GM19395 (cell line): ENCODE data around the gene PRLH.

Experiments
- ATAC-seq: cut with Tn5 transposase; IDR thresholded peaks from one replicate; pipeline ENCODE4 v1.9.1; 2021; ENCODE audit warnings: mild to moderate bottlenecking, moderate library complexity; ENCODE audit not compliant: unreplicated experiment

The PRLH gene

DNA sequence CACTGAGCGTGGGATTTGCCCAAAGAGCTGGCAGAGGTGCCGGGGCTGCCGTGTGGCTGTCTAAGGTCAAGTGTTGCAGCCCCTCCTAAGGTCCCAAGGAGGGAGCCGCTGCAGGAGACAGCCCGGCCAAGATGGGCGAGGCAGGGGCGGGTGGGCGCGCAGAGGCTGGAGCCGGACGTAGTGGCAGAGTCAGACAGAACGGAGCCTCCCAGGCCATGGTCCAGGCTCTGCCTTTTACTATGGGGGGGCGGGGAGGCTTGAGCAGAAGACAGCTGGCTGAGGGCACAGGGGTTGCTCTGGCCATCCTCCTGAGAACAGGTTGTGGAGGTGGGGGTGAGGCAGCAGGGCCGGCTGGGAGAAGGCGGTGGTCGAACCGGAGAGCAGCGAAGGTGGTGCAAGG, 27.5 kb upstream of the PRLH start:
- no peak for ATAC-seq

DNA sequence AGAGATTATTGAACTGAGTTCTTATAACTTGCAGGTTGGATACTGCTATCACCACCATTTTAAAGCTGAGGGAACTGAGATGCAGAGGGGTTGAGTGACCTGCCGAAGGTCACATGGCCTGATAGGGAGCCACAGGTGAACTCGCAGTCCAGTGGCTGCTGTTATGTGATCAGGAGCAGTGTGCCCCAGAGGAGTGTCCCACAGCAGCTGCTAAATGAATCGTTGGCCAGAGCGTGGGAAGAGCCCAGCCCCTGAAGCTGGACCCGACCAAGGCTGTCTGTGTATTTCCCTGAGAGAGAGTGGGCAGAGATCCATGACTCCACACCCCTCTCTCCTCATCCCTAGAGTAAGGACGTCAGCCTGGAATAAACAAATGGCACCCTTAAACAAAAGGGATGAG, 26.7 kb upstream of the PRLH start:
- ATAC-seq: no peak

DNA sequence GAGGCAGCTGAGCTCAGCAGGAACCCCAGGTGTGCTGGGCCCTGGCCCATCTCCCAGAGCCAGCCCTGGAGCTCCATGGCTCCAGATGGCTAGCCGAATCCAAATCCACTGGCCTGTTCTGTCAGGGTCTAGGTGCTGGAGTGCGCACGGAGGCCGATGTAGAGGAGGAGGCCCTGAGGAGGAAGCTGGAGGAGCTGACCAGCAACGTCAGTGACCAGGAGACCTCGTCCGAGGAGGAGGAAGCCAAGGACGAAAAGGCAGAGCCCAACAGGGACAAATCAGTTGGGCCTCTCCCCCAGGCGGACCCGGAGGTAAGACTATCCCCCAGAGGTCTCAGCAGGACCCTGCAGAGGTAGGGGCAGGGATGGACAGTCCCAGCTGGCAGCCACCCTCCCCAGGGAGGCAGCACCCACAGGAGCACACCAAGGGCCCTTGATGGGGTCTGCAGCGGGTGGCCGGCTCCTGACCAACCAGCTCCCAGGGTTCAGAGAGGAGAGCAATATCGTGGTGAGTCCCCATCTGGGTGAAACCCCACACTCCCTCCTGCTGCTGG, 26.1 kb upstream of the PRLH start:
- no peak for ATAC-seq

DNA sequence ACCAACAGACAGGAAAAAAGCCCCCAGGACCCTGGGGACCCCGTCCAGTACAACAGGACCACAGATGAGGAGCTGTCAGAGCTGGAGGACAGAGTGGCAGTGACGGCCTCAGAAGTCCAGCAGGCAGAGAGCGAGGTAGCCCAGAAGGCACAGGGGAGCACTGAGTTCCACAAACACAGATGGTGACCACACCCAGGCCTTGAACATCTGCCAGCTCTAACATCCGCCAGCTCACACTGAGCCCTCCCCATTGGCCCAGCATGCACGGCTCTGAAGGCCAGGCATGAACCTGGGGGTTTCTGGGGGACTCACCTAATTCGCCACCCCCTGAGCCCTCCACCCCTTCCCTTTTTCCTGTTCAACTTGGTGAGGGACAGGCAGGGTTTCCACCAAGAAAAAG, 25.6 kb upstream of the PRLH start:
- no peak for ATAC-seq

DNA sequence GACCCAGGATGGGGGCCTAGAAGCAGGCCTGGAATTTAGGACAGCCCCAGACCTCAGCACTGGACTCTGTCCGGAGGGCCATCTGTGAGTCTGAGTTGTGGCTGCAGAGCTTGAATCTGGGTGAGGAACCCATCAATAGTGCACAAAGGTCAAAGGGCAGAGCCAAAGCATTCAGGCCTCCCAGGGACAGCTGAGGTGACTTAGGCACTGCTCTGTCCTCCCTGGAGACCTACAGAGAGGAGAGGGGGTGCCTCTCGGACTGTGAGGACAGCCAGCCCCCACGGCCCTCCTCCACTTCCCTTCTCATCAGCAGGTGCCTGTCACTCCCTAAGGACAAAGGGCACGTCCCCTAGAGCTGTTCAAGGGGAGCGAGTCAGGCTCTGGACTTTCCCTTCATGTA, 25.1 kb upstream of the PRLH start:
- ATAC-seq: no peak

DNA sequence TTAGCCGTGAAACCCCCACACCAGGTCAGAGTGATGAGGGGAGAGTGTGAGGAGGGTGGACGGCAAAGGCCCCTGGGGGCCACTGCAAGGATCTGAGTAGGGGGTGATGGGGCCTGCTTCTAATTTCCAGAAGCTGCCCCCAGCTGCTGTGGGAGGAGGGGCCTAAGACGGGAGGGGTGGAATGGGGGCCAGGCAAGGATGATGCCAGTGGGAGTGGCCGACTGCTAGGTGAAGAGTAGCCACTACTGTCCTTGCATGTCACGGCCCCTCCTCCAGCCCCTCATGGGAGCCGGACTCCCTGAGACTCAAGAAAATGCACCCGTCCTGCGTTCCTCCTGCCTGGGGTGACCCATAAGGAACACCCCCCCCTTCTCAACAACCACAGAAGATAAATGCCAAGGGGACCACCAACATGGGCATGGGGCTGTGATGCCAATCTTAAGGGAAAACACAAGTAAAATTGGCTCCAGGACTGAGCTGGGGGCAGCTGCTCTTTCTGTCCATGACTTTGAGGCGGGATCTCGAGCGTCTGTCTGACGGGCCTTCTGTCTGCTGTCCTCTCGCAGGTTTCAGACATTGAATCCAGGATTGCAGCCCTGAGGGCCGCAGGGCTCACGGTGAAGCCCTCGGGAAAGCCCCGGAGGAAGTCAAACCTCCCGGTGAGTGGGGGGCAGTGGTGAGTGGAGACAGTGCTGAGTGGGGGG, 24.2 kb upstream of the PRLH start:
- no peak for ATAC-seq

DNA sequence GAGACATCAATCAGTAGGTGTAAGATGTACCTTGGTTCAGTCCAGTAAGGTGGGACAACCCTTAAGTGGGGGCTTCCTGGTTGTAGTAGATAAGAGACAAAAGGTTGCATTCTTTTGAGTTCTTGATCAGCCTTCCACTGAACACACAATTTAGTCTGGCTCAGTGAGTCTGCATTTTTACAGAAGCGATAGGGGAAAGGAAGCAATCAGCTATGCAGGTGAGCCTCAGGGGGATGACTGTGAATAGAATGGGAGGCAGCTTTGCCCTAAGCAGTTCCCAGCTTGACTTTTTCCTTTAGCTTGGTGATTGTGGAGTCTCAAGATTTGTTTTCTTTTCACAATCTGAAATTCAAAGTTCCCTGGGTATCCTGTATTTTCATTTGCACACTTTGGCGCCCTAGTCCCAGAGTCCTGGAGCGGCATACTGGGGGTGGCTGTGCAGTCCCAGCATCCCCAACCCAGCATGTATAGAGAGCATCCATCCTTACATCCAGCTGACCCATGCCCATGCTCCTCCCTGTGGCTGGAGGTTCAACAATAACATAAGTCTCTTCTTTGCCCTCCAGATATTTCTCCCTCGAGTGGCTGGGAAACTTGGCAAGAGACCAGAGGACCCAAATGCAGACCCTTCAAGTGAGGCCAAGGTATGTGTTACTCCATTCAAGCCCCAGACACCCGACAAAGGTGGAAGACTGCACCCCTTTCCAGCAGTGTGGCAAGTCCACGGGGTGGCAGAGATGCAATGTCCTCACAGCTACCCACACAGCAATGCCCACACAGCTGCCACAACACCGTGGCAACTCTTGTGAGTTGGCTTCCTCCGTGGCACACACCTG, 20.1 kb upstream of the PRLH start:
- no peak for ATAC-seq

DNA sequence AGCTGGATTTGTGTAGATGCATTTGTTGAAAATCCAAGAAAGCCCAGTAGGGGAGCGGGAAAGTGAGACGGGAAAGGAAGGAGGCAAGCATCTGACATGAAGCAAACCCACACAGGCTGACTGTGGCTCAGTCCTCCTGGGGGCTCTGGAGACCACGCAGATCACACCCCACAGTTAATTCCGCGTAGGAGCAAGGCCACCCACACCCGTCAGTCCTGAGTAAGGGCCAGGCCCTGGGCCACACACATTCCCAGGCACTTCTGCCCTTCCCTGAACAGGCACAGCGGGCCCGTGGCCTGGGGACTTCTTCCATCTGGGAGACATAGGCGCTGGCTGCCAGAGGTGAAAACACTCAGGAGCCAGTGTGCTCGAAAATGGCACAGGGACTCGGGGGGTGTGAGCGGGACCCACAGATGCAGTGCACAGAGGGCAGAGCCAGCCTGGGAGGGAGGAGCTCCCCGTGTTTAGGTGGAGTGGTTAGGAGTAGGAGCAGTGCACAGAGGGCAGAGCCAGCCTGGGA, 19.4 kb upstream of the PRLH start:
- no peak for ATAC-seq

DNA sequence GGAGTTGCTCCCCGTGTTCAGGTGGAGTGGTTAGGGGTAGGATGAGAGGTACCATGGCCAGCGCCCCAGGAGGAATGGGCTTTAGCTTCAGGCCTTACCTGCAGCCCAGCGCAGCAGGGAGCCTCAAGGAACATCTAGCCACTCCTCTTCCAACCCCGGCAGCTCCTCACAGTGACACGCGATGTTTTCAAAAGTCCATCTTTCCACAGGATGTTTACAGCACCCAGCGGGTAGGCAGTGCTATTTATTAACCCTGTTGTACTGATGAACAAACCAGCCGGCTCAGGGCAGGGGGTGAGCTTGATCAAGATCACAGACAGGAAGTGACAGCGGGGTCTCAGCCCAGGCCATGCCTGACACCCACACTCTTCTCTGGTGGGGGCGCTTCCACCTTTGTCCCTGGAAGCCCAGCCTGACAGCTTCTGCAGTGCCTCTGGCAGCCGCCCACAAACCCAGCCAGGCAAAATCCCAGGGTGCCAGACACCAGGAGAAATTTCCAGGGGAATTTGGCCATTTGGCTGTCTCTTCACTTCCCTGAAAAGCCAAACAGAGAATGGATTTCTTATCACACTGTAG, 18.4 kb upstream of the PRLH start:
- ATAC-seq: no peak

DNA sequence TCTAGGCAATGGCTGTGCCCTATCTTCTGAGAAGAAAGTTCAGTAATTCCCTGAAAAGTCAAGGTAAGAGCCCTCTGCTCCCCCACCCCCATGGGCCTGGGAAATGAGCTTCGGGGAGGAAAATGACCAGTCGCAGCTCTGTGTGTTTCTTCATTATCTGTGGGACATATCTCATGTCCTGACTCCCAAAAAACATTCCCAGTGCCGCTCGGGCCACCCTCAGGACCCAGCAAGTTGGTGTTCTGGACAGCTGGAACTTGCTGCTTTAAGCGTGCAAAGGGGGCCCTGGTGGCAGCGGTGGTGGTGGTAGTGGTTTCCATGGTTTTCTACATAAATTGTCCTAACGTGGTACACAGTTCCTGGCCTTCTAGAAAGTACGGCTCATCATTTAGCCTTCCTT, 17.2 kb upstream of the PRLH start:
- no peak for ATAC-seq

DNA sequence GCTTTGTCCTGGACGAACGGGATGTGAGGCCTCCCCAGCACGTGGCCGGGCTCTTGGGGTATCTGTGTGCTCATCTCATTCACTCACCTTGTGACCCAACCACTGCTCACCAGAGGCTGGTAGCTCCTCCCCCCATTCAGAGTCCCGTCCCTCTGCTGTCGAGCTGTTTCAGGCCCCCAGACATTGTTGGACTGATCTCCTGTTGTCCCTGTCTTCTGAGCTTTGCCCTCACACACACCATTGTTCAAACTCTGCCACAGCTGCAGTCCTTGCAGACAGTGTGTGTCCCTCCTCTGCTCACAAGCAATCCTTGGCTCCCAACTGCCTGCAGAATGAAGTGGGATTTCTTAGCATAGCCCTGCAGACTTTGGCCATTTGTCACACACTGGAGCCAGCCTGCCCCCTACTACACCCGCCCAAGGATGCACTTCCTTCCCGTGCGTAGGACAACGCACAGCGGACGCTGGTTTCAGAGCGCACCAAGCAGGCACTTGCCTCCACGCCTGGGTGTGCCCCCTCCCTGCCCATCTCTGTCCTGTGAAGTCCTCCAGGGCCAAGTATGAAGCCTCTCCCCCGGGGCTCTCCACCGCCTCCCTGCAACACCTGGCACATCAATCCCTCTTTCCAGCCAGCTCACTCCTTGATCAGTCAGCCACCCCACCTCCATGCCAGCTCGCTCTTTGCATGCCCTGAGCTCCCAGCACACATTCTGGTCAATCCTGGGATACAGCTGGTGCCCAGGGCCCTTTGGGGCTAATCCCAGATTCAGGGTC, 16.5 kb upstream of the PRLH start:
- ATAC-seq: no peak

DNA sequence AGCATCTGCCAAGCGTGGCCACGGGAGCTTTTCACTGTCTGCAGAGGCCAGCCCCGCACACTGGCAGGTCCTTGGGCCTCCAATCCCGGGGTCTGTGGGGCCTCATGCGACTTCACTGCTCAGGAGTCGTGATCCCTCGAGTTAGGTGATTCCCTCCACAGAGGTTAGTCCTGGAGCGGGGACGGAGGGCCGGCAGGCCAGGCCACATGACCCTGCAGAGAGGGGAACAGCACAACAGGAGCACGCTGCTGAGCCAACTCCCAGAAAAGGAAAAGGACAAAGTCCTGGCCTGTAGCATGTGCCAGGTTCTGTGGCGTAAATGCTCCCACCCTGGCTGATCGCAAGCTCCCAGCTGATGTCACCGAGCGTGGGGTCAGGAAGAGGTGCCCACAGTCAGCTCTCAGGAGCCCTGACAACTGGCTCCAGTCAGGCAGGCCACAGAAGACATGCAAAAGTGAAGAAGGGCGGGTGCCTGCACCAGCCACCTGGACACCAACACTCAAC, 15.3 kb upstream of the PRLH start:
- no peak for ATAC-seq

DNA sequence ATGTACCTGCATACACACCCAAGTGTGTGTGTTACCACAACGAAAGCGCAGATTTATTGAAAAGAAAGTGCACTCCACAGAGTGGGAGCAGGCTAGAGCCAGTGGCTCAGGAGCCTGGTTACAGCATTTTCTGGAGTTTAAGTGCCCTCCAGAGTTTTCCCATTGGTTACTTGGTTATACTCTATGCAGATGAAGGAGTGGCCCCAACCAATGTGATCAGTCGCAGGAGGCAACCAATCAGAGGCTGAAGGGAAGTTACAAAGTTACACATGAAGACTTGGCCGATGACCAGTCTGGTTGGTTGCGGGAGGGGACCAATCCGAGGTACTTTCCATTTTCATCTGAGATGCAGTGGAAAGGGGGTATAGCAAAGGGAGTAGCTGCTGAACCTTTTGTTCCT, 13.5 kb upstream of the PRLH start:
- no peak for ATAC-seq

DNA sequence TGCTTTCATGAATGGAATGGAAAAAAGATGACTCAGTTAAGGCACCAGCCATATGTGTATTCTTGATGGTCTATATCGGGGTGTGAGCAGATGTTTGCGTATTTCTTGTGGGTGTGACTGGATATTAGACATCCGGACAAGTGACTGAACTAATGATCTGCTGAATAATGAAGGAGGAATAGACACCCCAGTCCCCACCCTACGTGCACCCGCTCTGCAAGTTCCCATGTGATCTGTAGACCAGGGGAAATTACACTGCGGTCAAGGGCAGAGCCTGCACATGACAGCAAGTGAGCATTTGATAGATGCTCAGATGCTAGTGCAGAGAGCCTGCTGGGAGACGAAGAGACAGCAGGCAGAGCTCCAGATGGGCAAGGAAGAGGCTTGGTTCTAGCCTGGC, 12.4 kb upstream of the PRLH start:
- ATAC-seq: no peak

DNA sequence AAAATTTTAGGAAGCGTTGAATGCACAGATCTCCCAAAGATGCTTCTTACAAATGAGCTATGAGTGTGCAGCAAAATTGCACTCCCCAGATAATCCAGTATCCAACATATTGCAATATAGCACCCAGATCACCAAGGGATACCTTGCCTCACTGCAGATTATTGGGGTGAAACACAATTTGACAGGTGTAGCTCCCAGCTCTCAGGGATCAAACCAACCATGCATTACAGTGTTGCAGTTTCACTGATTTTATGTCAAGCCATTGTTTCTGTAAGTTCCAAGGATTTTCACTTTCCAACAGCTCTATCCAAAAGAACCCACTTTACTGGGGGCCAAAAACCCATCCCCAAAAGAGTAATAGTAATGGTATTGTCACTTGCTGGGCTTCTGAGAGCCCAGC, 10.8 kb upstream of the PRLH start:
- ATAC-seq: no peak

DNA sequence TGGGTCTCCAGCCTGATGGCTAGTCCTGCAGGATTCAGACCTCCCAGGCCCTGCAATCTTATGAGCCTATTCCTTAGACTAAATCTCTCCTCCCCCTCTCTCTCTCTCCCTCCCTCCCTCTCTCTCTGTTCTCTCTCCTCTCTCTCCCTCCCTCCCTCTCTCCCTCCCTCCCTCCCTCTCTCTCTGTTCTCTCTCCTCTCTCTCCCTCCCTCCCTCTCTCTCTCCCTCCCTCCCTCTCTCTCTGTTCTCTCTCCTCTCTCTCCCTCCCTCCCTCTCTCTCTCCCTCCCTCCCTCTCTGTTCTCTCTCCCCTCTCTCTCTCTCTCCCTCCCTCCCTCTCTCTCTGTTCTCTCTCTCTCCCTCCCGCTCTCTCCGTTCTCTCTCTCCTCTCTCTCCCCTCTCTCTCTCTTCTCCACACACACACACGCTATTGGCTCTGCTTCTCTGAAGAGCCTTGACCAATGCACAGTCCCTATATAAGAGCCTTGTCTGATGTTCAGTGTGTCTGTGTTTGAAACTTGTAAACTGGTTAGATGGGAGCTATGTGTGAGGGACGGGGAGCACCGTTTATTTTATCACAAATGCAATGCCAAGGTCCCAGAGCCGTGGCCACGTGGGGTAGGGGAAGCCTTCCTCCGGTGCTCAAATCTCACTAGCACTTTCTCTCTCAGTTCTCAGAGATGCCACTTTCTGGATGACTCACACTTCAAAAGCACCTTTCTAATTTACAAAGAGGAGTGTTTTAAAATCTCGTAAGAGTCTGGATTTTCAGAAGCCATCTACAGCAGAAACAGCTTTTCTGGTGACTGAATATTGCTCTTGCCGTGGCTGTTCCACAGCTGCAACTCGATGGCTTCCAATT, 9.4 kb upstream of the PRLH start:
- peak; percentile 99 for ATAC-seq

DNA sequence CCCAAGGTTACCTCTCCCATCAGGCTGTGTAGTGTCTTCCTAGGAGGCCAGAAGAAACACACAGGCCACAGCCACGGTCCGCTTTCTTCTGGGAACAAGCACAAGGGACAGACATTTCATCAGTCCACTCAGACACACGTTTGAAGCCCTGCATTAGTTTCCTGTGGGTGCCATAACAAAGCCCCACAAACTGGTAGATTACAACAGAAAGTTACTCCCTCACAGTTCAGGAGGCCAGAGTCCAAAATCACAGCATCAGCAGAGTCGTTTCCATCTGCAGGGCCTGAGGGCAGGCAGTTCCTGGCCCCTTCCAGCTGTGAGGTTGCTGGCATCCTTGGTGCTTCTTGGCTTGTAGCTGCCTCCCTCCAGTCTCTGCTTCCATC, 8.8 kb upstream of the PRLH start:
- ATAC-seq: peak; percentile 56

DNA sequence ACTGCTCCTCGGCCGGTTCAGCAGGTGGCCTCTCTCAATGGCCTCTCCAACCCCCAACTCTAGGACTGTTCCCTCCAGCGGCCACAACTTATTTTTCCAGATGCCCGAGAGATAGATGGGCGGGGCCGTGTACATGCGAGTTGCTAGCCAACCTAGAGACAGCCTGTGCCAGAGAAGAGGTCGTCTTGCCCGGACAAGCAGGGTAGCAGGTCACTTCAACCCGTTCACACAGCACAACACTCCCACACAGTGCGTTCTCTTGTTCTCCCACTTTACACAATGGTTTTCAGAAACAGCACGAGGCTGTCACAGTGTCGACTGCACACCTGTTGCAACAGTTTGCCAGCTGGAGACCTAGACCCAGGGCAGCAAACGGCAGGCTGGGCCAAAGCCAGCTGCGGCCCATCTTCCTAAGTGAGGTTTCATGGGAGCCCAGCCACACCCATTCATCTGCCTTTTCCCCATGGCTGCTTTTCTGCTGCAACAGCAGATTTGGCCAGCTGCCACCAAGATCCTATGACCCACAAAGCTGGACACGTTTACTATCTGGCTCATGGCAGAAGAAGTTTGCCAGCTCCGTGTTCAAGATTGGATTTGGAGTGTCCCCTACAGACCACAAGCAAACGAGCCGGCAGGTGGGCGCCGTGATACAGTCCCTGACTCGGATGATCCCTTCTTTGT, 7.3 kb upstream of the PRLH start:
- no peak for ATAC-seq

DNA sequence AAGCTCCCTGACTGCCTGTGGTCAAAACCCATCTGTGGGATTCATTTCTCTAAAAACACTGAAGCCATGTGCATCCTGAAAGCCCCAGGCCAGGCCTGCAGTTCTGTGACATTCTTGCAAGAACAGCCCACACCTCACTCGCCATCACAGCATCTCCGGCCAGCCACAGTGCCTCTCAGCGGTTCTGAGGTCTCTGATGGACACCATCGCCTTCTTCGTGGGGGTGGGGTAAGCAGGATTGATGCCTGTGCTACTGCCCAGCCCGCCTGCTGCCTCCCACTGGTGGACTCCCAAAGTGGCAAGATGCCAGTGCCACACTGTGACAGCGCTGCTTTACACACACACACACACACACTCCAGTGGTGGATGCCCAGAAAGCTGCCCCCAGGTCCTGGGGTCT, 5.2 kb upstream of the PRLH start:
- no peak for ATAC-seq
